CD4-positive, alpha-beta T cell (primary cell): ENCODE data around the gene EARS2. TPM values are rescaled to one million over a fixed set of nuclear protein-coding genes. Genes with fewer than 3 reads are reported as not detected.

Source experiments
- ATAC-seq: fragments of 200-7000 bp; cut with Tn5 transposase; one replicate; pipeline ENCODE4 v1.10.0; 2022; ENCODE audit warnings: mild to moderate bottlenecking; ENCODE audit not compliant: poor library complexity
- CTCF ChIA-PET: fragments of 350-600 bp; sonication (Branson Sonifier 250); formaldehyde crosslinking; loops from one replicate; lab custom pipeline; 2021; ENCODE audit warnings: antibody characterized with exemption, inconsistent platforms; lab: Charles Lee
- POLR2A ChIA-PET: fragments of 350-600 bp; sonication (Branson Sonifier 250); formaldehyde crosslinking; loops from one replicate; lab custom pipeline; 2021; ENCODE audit warnings: antibody characterized with exemption, inconsistent platforms; lab: Charles Lee
- DNase-seq, 14 experiments: peaks; one replicate each; pipeline ENCODE4 v3.0.0-alpha.2; 2013 to 2020; ENCODE audit warnings: mixed read lengths in 2 of 14
- H3K27ac ChIP-seq, 2 donors: one replicate each; pipeline versions ENCODE4 v1.5.1 to v1.7.0; 2013; ENCODE audit warnings: low read length in 2 of 2, low read depth in 1 of 2, mild to moderate bottlenecking in 1 of 2
- H3K27me3 ChIP-seq, 2 experiments: 1 replicate in 1 of 2; 2 replicates in 1 of 2; pipeline versions ENCODE4 v1.6.1 to v1.7.0; 2013; ENCODE audit warnings: low read length in 2 of 2, control low read depth in 1 of 2, mild to moderate bottlenecking in 1 of 2, moderate library complexity in 1 of 2; ENCODE audit not compliant: insufficient read depth in 2 of 2, control insufficient read depth in 1 of 2
- H3K36me3 ChIP-seq: one replicate; pipeline ENCODE4 v1.6.1; 2013; ENCODE audit warnings: low read length, control low read depth; ENCODE audit not compliant: insufficient read depth
- H3K4me1 ChIP-seq: one replicate; pipeline ENCODE4 v1.6.1; 2013; ENCODE audit warnings: low read length, control low read depth; ENCODE audit not compliant: insufficient read depth
- H3K4me3 ChIP-seq: one replicate; pipeline ENCODE4 v1.5.1; 2013; ENCODE audit warnings: mild to moderate bottlenecking, low read length, moderate library complexity
- H3K9me3 ChIP-seq, 2 experiments: 1 replicate in 1 of 2; 2 replicates in 1 of 2; pipeline versions ENCODE4 v1.6.1 to v1.7.0; 2013; ENCODE audit warnings: low read length in 2 of 2, mild to moderate bottlenecking in 2 of 2, control low read depth in 1 of 2, moderate library complexity in 1 of 2; ENCODE audit not compliant: control insufficient read depth in 1 of 2, insufficient read depth in 1 of 2
- H3K27ac Mint-ChIP-seq: one replicate; pipeline ENCODE4 v1.8.0; 2020; ENCODE audit warnings: mixed read lengths
- H3K27me3 Mint-ChIP-seq: one replicate; pipeline ENCODE4 v1.8.0; 2021; ENCODE audit warnings: mixed read lengths
- H3K36me3 Mint-ChIP-seq: one replicate; pipeline ENCODE4 v1.8.0; 2021; ENCODE audit warnings: low read depth, mixed read lengths
- H3K4me1 Mint-ChIP-seq: one replicate; pipeline ENCODE4 v1.8.0; 2021; ENCODE audit warnings: low read depth, mixed read lengths
- H3K4me3 Mint-ChIP-seq: one replicate; pipeline ENCODE4 v1.8.0; 2020; ENCODE audit warnings: mild to moderate bottlenecking, mixed read lengths
- H3K9me3 Mint-ChIP-seq: one replicate; pipeline ENCODE4 v1.8.0; 2020; ENCODE audit warnings: mixed read lengths
- CTCF ChIP-seq: fragments of 200-600 bp; IDR thresholded peaks from one replicate; pipeline ENCODE4 v1.8.0; 2022; ENCODE audit warnings: antibody characterized with exemption, mild to moderate bottlenecking
- intact Hi-C, 2 experiments: fragments of 100-400 bp; cut with DNase I in 1 of 2; cut with micrococcal nuclease in 1 of 2; formaldehyde crosslinking; loops; one replicate each; pipeline versions ENCODE4 v1.15.1 to v1.9.0; 2023 to 2025; cut with DNase I, micrococcal nuclease
- total RNA-seq, 174 experiments: library from RNA in 2 of 174; stranded (reverse) in 2 of 174; gene quantifications; one replicate each; pipeline ENCODE4 v1.2.3 and lab custom pipeline; 2021 to 2026

The EARS2 gene
- total RNA-seq, 2 experiments from 2014 or later = 7.9 to 8.0 TPM

DNA sequence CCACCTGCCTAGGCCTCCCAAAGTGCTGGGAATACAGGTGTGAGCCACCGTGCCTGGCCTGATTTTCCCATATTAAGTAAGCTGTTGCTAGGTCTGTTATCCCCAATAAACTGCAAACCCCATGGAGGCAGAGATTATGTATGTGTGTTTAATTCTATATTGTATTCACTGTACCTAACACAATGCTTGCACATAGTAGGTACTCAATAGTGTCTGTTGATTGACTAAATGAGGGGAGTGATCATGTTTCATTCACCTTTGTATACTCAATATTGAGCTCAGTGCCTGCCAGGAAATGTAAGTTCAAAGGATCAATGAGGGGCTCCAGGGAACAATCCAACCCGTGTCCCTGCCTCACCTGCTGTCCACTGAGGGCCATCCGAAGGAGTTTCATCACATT lies 32.3 kb downstream of the EARS2 start:
- no peak for TF ChIP-seq CTCF
- Histone ChIP-seq H3K27ac (no peak overlapping the region), H3K27me3 (no peaks in the 10 kb centered on the region), H3K36me3 (peaks cover 48% of the 10 kb centered on the region), H3K4me3 (no peak overlapping the region), H3K4me1 (no peaks in the 10 kb centered on the region), H3K9me3 (no peaks in the 10 kb centered on the region)
- ATAC-seq = no peak
- peaks cover 63% of the 10 kb centered on the region for H3K36me3 Mint-ChIP-seq
- no peak overlapping the region for H3K27ac Mint-ChIP-seq
- no peak for DNase-seq
- no peaks in the 10 kb centered on the region for H3K27me3 Mint-ChIP-seq
- no peaks in the 10 kb centered on the region for H3K9me3 Mint-ChIP-seq
- H3K4me1 Mint-ChIP-seq = no peaks in the 10 kb centered on the region
- ChIA-PET POLR2A (interaction anchor here (1.3 kb wide), 1 partner anchor 32 kb away, joined by 4 read pairs; the partner anchor contains the start of genes EARS2 and UBFD1), CTCF (no interaction called here)
- intact Hi-C loops = no loop called here
- H3K4me3 Mint-ChIP-seq = no peak overlapping the region

- no peak for TF ChIP-seq CTCF
- intact Hi-C loops = no loop called here
- DNase-seq = no peak
- no peak overlapping the region for H3K27ac Mint-ChIP-seq
- no peaks in the 10 kb centered on the region for H3K4me1 Mint-ChIP-seq
- Histone ChIP-seq H3K4me1 (no peaks in the 10 kb centered on the region), H3K27me3 (no peaks in the 10 kb centered on the region), H3K27ac (no peak overlapping the region), H3K4me3 (no peak overlapping the region), H3K9me3 (no peaks in the 10 kb centered on the region), H3K36me3 (peaks cover 42% of the 10 kb centered on the region)
- no peak overlapping the region for H3K4me3 Mint-ChIP-seq
- CTCF ChIA-PET = no interaction called here
- H3K36me3 Mint-ChIP-seq = peaks cover 70% of the 10 kb centered on the region
- POLR2A ChIA-PET = interaction anchor here (1.3 kb wide), 1 partner anchor 33 kb away, joined by 4 read pairs; the partner anchor contains the start of genes EARS2 and UBFD1
- no peak for ATAC-seq
- no peaks in the 10 kb centered on the region for H3K27me3 Mint-ChIP-seq
- H3K9me3 Mint-ChIP-seq = no peaks in the 10 kb centered on the region
Observed at GRCh38 chr16:23523876-23524385, 33.2 kb downstream of the EARS2 start.

- CTCF ChIA-PET = no interaction called here
Observed at GRCh38 chr16:23523321-23523720, 33.8 kb downstream of the EARS2 start.

More at GRCh38 chr16:23523321-23523720, 33.8 kb downstream of the EARS2 start:
- Mint-ChIP-seq H3K9me3 (no peaks in the 10 kb centered on the region), H3K27ac (no peak overlapping the region), H3K27me3 (no peaks in the 10 kb centered on the region), H3K36me3 (peaks cover 64% of the 10 kb centered on the region), H3K4me3 (no peak overlapping the region), H3K4me1 (no peaks in the 10 kb centered on the region)
- Histone ChIP-seq H3K4me3 (no peak overlapping the region), H3K9me3 (no peaks in the 10 kb centered on the region), H3K4me1 (no peaks in the 10 kb centered on the region), H3K27me3 (no peaks in the 10 kb centered on the region), H3K36me3 (peaks cover 36% of the 10 kb centered on the region), H3K27ac (no peak overlapping the region)
- POLR2A ChIA-PET = interaction anchor here (0.5 kb wide), 1 partner anchor 35 kb away, joined by 3 read pairs; no protein-coding TSS in a partner anchor
- no peak for TF ChIP-seq CTCF
- ATAC-seq (no peak), DNase-seq (no peak)
- intact Hi-C loops = no loop called here
